ENCODE measurements around the gene NAGLU.
"Not testable (repeated sequence)": the region's sequence is repeated elsewhere in the genome, so short reads cannot be mapped to it uniquely, and the experiment has no call there.

Gene NAGLU

GRCh38 chr17:42555961-42556617, 20.0 kb downstream of the NAGLU start:
- intact Hi-C loops (cut with DNase I): not testable (repeated sequence)

GRCh38 chr17:42559075-42559474, 23.0 kb downstream of the NAGLU start:
- intact Hi-C loops (cut with DNase I): no loop called here
- DNase-seq: no peak

More at GRCh38 chr17:42555961-42556617, 20.0 kb downstream of the NAGLU start:
- DNase-seq: not testable (repeated sequence)

DNA sequence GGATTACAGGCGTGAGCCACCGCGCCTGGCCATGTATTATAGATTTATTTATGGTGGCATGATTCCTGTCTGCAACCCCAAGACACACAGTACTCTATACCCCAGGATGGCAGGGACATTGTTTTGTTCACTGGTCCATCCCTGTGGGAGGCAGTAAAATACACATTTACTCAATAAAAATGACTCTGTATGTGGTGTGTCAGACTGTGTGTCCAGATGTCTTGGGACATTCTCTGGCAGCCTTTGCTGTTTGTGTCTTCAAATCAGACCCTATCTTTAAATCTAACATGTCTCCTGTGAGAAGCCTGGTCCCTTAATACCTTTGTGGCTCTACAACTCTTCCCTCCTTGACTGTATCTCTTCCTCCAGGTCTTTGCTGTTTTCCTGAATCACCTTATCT, 24.2 kb downstream of the NAGLU start:
- DNase-seq: no peak
- intact Hi-C loops (cut with DNase I): no loop called here

GRCh38 chr17:42561897-42562387, 25.9 kb downstream of the NAGLU start, which contains the start of gene COASY:
Gene COASY (plus strand): TSS chr17:42562148. CDS start chr17:42562623, 475 bp downstream.
- intact Hi-C loops (cut with DNase I): no loop called here
- peak; percentile 88 to 98 (median 95) for DNase-seq

DNA sequence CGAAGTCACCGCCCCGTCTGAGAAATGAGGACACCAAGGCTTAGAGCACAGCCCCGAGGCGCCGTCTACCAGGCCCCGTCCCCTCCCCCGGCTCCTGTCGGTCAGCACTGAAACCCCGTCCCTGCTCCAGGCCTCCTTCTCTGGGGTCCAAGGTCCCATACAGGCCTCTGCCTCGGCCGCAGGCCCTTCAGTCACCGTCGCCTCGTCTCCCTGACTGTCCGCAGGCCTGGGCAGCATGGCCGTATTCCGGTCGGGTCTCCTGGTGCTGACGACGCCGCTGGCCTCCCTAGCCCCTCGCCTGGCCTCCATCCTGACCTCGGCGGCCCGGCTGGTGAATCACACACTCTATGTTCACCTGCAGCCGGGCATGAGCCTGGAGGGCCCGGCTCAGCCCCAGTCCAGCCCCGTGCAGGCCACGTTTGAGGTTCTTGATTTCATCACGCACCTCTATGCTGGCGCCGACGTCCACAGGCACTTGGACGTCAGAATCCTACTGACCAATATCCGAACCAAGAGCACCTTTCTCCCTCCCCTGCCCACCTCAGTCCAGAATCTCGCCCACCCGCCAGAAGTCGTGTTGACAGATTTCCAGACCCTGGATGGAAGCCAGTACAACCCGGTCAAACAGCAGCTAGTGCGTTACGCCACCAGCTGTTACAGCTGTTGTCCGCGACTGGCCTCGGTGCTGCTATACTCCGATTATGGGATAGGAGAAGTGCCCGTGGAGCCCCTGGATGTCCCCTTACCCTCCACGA, 26.5 kb downstream of the NAGLU start:
- intact Hi-C loops (cut with DNase I): no loop called here

GRCh38 chr17:42563143-42563509, 27.1 kb downstream of the NAGLU start:
- intact Hi-C loops (cut with DNase I): no loop called here

More for the DNA sequence above, 26.5 kb downstream of the NAGLU start:
- peak in 3 of 42 donors; percentile 23 to 30 (median 27) for DNase-seq

DNA sequence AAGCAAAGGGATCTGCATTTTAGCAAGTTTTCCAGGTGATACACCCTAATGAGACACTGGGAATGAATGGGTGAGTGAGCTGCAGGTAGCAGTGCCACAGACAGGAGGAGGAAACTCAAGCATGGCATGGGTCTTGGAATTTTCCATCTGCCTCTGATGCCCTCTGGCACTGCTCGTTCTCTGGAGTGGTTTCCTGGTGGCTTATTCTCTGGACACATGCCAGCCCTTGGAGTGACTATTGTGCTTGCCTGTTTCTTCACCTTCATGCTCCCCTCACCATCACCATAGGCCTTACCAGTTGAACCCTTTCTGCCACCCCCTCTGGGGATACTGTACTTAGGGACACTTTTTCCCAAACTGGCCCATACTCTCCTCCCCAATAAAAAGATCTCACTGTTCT, 27.5 kb downstream of the NAGLU start:
- DNase-seq: no peak
- intact Hi-C loops (cut with DNase I): no loop called here

More at GRCh38 chr17:42563143-42563509, 27.1 kb downstream of the NAGLU start:
- no peak for DNase-seq

GRCh38 chr17:42563950-42564349, 27.9 kb downstream of the NAGLU start:
- no peak for DNase-seq
- intact Hi-C loops (cut with DNase I): no loop called here

DNA sequence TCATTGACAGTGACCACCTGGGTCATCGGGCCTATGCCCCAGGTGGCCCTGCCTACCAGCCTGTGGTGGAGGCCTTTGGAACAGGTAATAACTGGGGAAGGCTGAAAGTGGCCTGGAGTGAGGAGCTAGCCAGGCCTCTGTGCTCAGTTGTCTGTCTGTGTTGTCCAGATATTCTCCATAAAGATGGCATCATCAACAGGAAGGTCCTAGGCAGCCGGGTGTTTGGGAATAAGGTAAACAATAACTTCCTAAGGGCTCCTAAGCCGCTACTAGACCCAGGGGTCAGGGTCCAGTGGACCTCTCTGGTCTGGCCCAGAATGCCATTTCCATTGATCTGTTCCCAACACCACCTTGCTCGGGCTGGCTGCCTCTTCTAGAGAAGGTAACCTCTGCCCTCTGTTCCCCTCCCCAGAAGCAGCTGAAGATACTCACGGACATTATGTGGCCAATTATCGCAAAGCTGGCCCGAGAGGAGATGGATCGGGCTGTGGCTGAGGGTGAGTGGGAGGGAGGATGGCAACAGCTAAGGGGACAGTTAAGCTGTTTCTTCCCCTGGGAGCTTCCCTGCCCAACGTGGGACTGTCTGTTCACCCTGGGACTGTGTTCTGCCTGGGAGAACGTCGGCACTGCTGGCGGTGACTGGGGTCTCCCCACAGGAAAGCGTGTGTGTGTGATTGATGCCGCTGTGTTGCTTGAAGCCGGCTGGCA, 28.9 kb downstream of the NAGLU start:
- intact Hi-C loops (cut with DNase I): no loop called here
- DNase-seq: no peak

- intact Hi-C loops (cut with DNase I): no loop called here
- DNase-seq: no peak
Observed at GRCh38 chr17:42565523-42566214, 29.6 kb downstream of the NAGLU start.

GRCh38 chr17:42566215-42566882, 30.3 kb downstream of the NAGLU start:
- intact Hi-C loops (cut with DNase I): no loop called here
- peak in 1 of 42 donors; percentile 18 for DNase-seq

GRCh38 chr17:42566883-42567573, 31.0 kb downstream of the NAGLU start, which contains the start of gene MLX:
Gene MLX (plus strand): TSS chr17:42567100. CDS start chr17:42567125, 25 bp downstream.
- intact Hi-C loops (cut with DNase I): no loop called here

GRCh38 chr17:42568341-42569111, 32.5 kb downstream of the NAGLU start:
- no peak for DNase-seq
- intact Hi-C loops (cut with DNase I): no loop called here

More at GRCh38 chr17:42566883-42567573, 31.0 kb downstream of the NAGLU start, which contains the start of gene MLX:
- DNase-seq: peak; percentile 77 to 98 (median 94)

DNA sequence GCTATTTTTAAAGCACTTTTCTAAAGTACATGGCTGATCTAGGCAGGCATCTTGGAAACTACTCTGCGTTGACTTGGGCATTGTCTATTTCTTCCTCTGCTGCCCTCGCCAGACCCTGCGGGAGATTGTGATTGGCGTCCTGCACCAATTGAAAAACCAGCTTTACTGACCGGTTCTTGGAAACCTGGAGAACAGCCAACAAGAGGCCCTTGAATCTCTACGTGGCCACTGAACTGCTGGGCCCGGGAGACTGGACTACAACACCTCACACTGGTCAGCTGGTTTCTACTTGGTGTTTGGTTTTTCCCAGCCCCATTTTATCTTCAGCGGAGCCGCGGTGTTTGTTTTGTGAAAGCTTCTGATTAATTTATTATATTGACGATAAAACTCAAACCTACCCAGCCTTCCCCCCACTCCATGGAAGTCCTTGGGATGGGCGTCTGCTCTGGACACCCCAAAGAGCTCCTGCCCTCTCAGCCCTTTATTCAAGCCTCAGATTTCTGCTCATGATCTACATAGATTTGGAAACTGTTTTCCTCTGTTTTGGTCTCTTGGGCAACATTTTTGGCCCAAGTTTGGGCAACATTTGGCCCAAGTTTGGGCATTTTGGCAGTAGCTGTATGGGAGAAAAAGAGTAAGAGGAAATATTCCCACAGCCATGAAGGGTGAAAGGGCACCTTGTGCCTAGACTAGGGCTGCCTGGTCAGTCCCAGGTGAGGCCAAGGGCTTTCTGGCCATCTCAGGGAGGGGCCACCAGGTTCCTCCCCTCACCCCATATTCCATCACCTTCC, 35.6 kb downstream of the NAGLU start:
- intact Hi-C loops (cut with DNase I): no loop called here
- no peak for DNase-seq

GRCh38 chr17:42573095-42573494, 37.1 kb downstream of the NAGLU start:
- no peak for DNase-seq

DNA sequence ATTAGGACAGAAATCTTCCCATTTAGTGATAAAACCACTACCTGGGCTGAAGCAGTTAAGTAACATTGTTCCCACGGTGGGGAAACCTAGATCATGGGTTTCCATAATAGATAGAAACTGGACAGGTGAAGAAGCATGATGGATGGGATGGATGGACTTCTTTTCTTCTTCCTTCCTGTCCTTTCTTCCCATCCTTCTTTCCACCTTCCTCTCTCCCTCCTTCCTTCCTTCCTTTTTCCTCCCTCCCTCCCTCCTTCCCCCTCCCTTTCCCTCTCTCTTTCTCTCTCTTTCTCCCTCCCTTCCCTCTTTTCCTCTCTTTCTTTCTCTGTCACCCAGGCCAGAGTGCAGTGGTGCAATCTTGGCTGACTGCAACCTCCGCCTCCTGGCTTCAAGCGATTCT, 38.4 kb downstream of the NAGLU start:
- no peak for DNase-seq
- intact Hi-C loops (cut with DNase I): no loop called here

More at GRCh38 chr17:42573095-42573494, 37.1 kb downstream of the NAGLU start:
- intact Hi-C loops (cut with DNase I): no loop called here

Data from head of caudate nucleus (tissue), 42 donors.